22Rv1 (cell line): Measurements from ENCODE around the gene MOK.

ENCODE experiments used
- ZFX ChIP-seq: fragments of 450-650 bp; IDR thresholded peaks from 2 replicates; pipeline ENCODE4 v1.6.1; 2017; ENCODE audit warnings: antibody characterized with exemption, borderline replicate concordance
- TF ChIP-seq, protein P1 (sequence below): fragments of 450-650 bp; IDR thresholded peaks from 2 replicates; pipeline ENCODE4 v1.5.1; 2017; ENCODE audit warnings: mild to moderate bottlenecking

DNA sequence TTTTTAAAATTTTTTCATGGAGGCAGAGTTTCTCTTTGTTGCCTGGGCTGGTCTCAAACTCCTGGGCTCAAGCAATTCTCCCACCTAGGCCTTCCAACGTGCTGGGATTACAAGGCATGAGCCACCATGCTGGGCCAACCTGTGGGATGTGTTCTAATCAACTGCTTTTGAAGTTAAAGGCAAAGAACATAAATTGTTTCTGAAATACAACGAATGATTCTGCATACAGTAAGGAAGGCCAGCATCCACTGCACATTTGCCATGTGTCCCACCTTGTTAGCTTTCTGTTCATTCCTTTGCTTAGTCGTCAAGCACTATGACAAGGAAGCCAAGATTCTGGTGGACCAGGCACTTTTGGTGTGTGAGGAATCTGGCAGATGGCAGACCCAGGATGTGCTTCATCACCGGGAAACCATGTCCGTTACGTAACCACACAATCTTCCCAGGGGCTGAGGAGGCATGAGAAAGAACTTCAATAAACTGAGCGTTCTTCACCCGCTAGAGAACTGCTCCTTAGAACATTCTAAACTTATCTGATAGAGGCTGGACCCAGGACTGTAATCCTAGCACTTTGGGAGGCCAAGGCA, 24.5 kb downstream of the MOK start:
- TF ChIP-seq, protein P1, sequence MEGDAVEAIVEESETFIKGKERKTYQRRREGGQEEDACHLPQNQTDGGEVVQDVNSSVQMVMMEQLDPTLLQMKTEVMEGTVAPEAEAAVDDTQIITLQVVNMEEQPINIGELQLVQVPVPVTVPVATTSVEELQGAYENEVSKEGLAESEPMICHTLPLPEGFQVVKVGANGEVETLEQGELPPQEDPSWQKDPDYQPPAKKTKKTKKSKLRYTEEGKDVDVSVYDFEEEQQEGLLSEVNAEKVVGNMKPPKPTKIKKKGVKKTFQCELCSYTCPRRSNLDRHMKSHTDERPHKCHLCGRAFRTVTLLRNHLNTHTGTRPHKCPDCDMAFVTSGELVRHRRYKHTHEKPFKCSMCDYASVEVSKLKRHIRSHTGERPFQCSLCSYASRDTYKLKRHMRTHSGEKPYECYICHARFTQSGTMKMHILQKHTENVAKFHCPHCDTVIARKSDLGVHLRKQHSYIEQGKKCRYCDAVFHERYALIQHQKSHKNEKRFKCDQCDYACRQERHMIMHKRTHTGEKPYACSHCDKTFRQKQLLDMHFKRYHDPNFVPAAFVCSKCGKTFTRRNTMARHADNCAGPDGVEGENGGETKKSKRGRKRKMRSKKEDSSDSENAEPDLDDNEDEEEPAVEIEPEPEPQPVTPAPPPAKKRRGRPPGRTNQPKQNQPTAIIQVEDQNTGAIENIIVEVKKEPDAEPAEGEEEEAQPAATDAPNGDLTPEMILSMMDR: no peak
- no peak for TF ChIP-seq ZFX
